HG02678 (cell line): ENCODE measurements around the gene LEMD2.
"Not testable (repeated sequence)": the region's sequence is repeated elsewhere in the genome, so short reads cannot be mapped to it uniquely, and the experiment has no call there.

Experiments used
- ATAC-seq: cut with Tn5 transposase; IDR thresholded peaks from one replicate; pipeline ENCODE4 v1.9.1; 2021; ENCODE audit warnings: mild to moderate bottlenecking, moderate library complexity; ENCODE audit not compliant: unreplicated experiment

Gene LEMD2

DNA sequence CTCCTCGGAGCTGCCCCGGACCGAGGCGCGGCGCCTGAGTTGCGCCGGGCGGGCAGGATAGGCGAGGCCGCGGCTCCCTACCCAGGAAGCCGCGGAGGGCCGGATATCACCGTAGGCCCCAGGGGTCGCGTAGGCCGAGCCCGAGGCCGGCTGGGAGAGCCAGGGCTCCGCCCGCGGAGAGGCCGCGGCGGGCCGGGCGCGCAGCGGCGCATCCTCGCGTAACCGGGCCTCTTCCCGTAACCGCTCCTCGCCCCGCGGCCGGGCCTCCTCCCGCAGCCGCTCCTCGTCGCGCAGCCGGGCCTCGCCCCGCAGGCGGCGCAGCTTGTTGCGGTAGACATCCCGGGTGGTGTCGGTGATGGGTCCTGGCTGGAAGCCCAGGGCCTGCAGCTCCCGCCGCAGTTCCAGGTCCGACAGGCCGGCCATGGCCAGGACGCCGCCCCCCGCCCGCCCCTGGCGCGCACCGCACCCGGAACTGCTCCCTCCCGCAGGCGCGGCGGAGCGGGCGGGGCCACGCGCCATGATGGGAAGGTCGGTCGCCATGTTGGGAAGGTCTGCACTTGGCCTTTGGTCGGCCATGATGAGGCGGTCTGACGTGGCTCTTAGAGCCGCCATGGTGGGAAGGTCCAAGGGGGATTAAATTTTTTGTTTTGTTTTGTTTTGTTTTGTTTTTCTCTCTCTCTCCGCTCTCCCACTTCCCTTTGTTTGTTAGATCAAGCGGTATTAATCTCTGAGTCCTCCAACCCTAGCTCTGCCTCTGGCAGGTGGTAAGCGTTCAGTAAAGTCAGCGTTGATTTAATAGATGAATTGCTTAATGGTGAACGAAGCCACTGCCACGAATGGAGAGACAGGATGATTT, at the start of gene LEMD2:
LEMD2 (minus strand) TSS at position 437 of the 856 bp plus-strand sequence; CDS start at position 423, 14 bp downstream.
- ATAC-seq = peak; percentile 85

- no peak for ATAC-seq
These were observed 49.2 kb upstream of the LEMD2 start for GRCh38 chr6:33837971-33838665.

- ATAC-seq = no peak
These were observed 48.0 kb upstream of the LEMD2 start for GRCh38 chr6:33836806-33837469.

GRCh38 chr6:33834401-33835392, 45.8 kb upstream of the LEMD2 start:
- ATAC-seq = no peak

GRCh38 chr6:33833599-33833998, 44.7 kb upstream of the LEMD2 start:
- ATAC-seq = no peak

DNA sequence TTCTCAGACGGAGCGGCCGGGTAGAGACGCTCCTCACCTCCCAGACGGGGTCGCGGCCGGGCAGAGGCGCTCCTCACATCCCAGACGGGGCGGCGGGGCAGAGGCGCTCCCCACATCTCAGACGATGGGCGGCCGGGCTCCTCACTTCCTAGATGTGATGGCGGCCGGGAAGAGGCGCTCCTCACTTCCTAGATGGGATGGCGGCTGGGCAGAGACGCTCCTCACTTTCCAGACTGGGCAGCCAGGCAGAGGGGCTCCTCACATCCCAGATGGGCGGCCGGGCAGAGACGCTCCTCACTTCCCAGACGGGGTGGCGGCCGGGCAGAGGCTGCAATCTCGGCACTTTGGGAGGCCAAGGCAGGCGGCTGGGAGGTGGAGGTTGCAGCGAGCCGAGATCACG, 43.9 kb upstream of the LEMD2 start:
- not testable (repeated sequence) for ATAC-seq

DNA sequence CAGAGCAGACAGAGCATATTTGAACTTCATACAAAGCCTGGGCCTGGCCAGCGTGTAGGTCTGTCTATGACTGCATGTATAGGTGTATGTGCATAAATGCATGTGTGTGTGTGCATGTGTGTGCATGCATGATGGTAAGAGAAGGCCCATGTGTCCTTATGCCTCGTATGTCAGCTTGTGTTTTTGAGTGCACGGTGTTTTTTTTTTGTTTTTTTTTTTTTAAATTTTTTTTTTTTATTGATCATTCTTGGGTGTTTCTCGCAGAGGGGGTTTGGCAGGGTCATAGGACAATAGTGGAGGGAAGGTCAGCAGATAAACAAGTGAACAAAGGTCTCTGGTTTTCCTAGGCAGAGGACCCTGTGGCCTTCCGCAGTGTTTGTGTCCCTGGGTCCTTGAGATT, 42.8 kb upstream of the LEMD2 start:
- not testable (repeated sequence) for ATAC-seq

- no peak for ATAC-seq
These were observed 41.8 kb upstream of the LEMD2 start for GRCh38 chr6:33830635-33831240.

DNA sequence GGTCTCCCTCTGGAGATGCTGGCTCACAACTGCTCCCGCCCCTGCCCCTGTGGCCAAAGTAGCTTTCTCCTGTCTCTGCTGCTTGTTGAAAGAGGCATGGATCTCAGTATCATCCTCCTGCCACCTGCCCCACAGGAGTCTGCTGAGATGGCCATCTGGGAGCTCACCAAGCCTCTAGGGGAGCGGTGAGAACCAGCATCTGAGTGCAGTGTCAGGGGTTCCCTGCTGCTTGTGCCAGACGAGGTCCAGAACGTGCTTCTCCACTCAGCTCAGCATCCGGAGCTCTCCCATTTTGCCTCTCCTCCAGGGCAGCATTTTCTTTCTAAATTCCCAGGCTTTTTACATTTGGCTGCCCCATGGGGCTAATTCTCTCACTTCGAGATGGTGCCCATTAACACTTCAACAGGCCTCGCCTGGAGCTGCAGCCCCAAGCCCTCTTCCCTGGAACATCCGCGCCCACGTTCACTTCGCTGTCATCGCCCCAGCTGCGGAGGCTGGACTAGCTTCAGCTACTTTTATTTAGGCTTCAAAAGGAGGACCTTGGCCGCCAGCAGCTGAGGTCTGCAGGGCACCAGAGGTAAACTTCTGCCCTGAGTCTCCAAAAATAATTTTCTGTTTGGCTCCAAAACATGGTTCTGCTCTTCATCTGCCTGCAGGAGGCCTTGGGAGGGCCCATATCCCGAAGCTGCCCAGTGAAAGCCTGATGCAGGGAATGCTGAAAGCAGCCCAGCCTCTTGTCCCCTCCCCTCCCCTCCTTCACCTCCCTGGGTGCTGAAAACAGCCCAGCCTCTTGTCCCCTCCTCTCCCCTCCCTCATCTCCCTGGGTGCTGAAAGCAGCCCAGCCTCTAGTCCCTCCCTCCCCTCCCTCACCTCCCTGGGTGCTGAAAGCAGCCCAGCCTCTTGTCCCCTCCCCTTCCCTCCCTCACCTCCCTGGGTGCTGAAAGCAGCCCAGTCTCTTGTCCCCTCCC, 40.1 kb upstream of the LEMD2 start:
- no peak for ATAC-seq

- ATAC-seq = no peak
These were observed 39.5 kb upstream of the LEMD2 start for GRCh38 chr6:33828452-33828763.

GRCh38 chr6:33827546-33828451, 38.9 kb upstream of the LEMD2 start:
- ATAC-seq = no peak

GRCh38 chr6:33826537-33826936, 37.6 kb upstream of the LEMD2 start:
- no peak for ATAC-seq

DNA sequence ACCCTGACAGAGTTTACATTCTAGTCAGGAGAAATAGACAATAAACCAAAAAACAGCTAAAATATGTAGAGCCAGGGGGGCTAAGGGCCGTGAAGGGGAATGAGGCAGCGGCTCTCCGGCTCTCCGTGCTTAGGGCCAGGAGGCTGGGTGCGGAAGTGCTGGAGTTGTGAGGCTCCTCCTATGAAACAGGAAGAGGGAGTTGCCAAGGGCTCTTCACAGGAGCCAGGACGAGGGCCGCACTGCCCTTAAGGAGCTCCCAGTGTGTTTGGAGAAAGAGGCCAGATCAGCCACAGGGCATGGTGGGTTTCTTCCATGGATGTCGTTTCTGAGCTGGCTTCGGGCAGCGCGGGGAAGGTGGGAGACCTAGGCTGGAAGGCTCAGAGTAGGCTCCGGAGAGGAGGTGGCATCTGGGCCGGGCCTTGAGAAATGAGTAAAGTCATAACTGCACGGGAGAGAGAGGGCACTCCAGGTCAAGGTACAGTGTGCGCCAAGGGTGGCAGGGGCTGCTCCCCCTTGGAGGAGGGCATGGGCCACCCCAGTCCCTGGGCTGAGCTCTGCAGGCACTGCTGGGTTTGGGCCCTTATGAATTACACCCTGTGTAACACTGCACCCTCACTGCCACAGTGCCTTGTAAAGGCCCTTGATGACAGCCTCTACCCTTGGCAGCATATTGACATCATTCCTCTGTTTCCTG, 35.7 kb upstream of the LEMD2 start:
- no peak for ATAC-seq

DNA sequence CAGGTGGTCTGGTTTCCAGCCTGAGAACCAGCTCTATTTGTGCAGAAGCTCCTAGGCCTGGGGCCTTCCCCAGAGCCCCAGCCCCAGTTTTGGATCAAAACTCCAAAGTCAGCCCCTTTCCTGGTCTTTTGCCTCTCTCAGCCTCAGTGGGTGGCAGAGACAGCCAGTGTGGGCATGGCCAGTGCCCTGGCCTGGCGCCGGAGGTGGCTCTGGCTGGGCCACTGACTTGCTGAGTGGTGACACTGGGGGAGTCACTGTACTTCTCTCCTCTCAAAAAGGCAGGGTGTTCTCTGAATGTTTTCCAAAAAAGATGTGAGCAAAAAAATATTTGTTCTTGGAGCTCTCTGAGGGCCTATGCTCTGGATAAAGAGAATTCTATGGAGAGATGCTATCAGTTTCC, 34.9 kb upstream of the LEMD2 start:
- ATAC-seq = no peak

GRCh38 chr6:33822575-33823395, 33.9 kb upstream of the LEMD2 start:
- no peak for ATAC-seq

DNA sequence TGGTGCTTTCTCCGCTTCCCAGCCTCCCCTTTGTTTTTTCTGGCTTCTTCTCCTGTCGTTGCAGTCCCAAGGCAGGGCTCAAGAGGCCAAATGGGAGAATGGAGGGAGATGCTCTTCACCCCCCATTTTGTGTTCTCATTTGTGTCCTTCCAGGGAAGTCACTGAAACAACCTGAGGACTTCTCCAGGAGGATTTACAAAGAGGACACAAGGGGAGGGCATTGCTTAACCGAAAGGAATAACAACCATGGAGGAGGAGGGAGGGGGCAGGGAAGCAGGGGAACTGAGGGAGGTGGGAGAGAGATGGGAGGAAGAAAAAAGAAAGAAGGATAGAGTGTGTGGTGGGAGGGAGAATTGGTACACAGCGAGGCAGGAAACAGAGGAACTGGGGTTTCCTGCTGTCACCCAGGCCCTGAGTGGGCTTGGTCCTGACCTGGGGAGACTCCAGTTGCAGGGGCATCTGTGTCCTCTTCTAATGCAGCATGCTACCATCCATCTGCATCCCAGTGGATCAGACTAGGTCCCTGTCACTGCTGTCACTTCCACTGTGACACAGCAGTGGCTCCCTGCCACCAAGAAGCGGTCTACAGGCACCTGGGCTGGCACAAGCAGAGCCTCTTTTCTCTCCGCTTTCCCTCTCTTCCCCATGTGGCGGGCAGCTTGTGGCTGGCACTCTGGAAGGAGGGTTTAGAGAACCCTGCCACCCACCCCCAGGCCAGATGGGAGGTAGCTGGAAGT, 32.0 kb upstream of the LEMD2 start:
- ATAC-seq = no peak
